ENCODE measurements around the gene KAZN. TPM values are rescaled to one million over a fixed set of nuclear protein-coding genes. Genes with fewer than 3 reads are reported as not detected.

Gene KAZN
- total RNA-seq, 1 donor from 2014 or later, result 2.8 TPM

GRCh38 chr1:15000671-15001070 is 402.2 kb downstream of the KAZN start:
- Histone ChIP-seq H3K27me3 (ENCODE audit: control insufficient read depth, insufficient read depth, low read length) (no peaks in the 10 kb centered on the region), H3K36me3 (ENCODE audit: control insufficient read depth, insufficient read depth, low read length) (no peaks in the 10 kb centered on the region), H3K4me3 (ENCODE audit: low read depth, low read length) (no peak overlapping the region)
- no peak for DNase-seq (ENCODE audit: low read depth)
- no peak for TF ChIP-seq CTCF (IDR thresholded peaks at IDR 0.05; ENCODE audit: insufficient read depth, low read length, poor library complexity, severe bottlenecking)

GRCh38 chr1:15001317-15001915 is 402.9 kb downstream of the KAZN start:
- no peak overlapping the region for H3K4me3 ChIP-seq (ENCODE audit: low read depth, low read length)
- no peak for TF ChIP-seq CTCF (IDR thresholded peaks at IDR 0.05; ENCODE audit: insufficient read depth, low read length, poor library complexity, severe bottlenecking)
- H3K27me3 ChIP-seq (ENCODE audit: control insufficient read depth, insufficient read depth, low read length), result no peaks in the 10 kb centered on the region
- DNase-seq (ENCODE audit: low read depth), result no peak
- no peaks in the 10 kb centered on the region for H3K36me3 ChIP-seq (ENCODE audit: control insufficient read depth, insufficient read depth, low read length)

- no peak for DNase-seq (ENCODE audit: low read depth)
- no peaks in the 10 kb centered on the region for H3K36me3 ChIP-seq (ENCODE audit: control insufficient read depth, insufficient read depth, low read length)
- no peak overlapping the region for H3K4me3 ChIP-seq (ENCODE audit: low read depth, low read length)
- no peaks in the 10 kb centered on the region for H3K27me3 ChIP-seq (ENCODE audit: control insufficient read depth, insufficient read depth, low read length)
- no peak for TF ChIP-seq CTCF (IDR thresholded peaks at IDR 0.05; ENCODE audit: insufficient read depth, low read length, poor library complexity, severe bottlenecking)
These were observed 403.8 kb downstream of the KAZN start for GRCh38 chr1:15002325-15002724.

- no peak for DNase-seq (ENCODE audit: low read depth)
- Histone ChIP-seq H3K4me3 (ENCODE audit: low read depth, low read length) (no peak overlapping the region), H3K27me3 (ENCODE audit: control insufficient read depth, insufficient read depth, low read length) (no peaks in the 10 kb centered on the region), H3K36me3 (ENCODE audit: control insufficient read depth, insufficient read depth, low read length) (no peaks in the 10 kb centered on the region)
- no peak for TF ChIP-seq CTCF (IDR thresholded peaks at IDR 0.05; ENCODE audit: insufficient read depth, low read length, poor library complexity, severe bottlenecking)
These were observed 405.9 kb downstream of the KAZN start for GRCh38 chr1:15004396-15004795.

- no peaks in the 10 kb centered on the region for H3K27me3 ChIP-seq (ENCODE audit: control insufficient read depth, insufficient read depth, low read length)
- no peak for DNase-seq (ENCODE audit: low read depth)
- H3K4me3 ChIP-seq (ENCODE audit: low read depth, low read length), result no peak overlapping the region
- H3K36me3 ChIP-seq (ENCODE audit: control insufficient read depth, insufficient read depth, low read length), result no peaks in the 10 kb centered on the region
- TF ChIP-seq CTCF (IDR thresholded peaks at IDR 0.05; ENCODE audit: insufficient read depth, low read length, poor library complexity, severe bottlenecking), result no peak
These were observed 406.6 kb downstream of the KAZN start for GRCh38 chr1:15005116-15005515.

- H3K4me3 ChIP-seq (ENCODE audit: low read depth, low read length), result no peak overlapping the region
- no peaks in the 10 kb centered on the region for H3K27me3 ChIP-seq (ENCODE audit: control insufficient read depth, insufficient read depth, low read length)
- no peak for DNase-seq (ENCODE audit: low read depth)
- no peak for TF ChIP-seq CTCF (IDR thresholded peaks at IDR 0.05; ENCODE audit: insufficient read depth, low read length, poor library complexity, severe bottlenecking)
- no peaks in the 10 kb centered on the region for H3K36me3 ChIP-seq (ENCODE audit: control insufficient read depth, insufficient read depth, low read length)
These were observed 408.9 kb downstream of the KAZN start for GRCh38 chr1:15007368-15007767.

All from kidney epithelial cell (primary cell).